Measurements from ENCODE around the gene IL27RA.

IL27RA gene

DNA sequence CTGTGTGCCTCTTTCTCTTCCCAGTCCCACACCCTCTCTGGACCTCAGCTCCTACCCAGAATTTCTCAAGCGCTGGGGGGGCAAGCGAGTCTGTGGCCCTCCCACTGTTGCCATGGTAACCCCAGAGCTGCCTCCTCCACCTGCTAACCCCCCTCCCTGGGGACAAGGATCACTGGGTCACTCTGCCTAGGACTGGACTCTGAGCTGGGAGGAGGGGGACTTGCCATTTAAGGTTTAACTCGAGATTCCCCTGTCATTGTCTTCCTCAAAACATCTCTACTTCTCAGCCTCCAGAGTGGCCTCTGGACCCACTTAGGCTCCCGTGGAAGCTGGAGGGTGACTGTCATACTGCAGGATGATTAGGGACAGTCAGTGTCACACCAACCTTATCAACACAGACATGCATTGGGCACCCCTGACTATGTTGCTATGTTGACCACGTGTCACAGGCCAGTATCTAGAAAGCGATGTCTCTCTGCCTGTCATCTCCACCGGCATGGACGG lies 28.1 kb downstream of the IL27RA start:
- no peak for DNase-seq (ENCODE audit: low spot score)

GRCh38 chr19:14061081-14061749 lies 29.7 kb downstream of the IL27RA start:
- no peak for DNase-seq (ENCODE audit: low spot score)

- DNase-seq (ENCODE audit: low spot score) = no peak
Measured at GRCh38 chr19:14061751-14062557, 30.4 kb downstream of the IL27RA start, which contains the start of gene PALM3. Gene PALM3, minus strand, starts transcription at chr19:14062076. Its CDS starts 96 bp downstream, at chr19:14061980.

GRCh38 chr19:14062558-14062855 lies 30.9 kb downstream of the IL27RA start:
- no peak for DNase-seq (ENCODE audit: low spot score)

- DNase-seq (ENCODE audit: low spot score) = no peak
Measured at GRCh38 chr19:14063105-14063504, 31.5 kb downstream of the IL27RA start.

- no peak for DNase-seq (ENCODE audit: low spot score)
Measured at GRCh38 chr19:14066134-14066533, 34.6 kb downstream of the IL27RA start.

DNA sequence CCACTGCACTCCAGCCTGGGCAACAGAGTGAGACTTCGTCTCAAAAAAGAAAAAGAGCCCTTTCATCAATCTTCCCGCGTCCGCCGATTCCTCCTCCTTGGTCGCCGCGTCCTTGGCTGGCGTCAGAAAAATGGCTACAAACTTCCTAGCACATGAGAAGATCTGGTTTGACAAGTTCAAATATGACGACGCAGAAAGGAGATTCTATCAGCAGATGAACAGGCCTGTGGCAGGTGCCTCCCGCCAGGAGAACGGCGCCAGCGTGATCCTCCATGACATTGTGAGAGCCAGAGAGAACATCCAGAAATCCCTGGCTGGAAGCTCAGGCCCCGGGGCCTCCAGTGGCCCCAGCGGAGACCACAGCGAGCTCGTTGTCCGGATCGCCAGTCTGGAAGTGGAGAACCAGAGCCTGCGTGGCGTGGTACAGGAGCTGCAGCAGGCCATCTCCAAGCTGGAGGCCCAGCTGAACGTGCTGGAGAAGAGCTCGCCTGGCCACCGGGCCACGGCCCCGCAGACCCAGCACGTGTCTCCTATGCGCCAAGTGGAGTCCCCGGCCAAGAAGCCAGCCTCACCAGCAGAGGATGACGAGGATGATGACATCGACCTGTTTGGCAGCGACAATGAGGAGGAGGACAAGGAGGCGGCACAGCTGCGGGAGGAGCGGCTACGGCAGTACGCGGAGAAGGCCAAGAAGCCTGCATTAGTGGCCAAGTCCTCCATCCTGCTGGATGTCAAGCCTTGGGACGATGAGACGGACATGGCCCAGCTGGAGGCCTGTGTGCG lies 38.9 kb downstream of the IL27RA start:
- DNase-seq (ENCODE audit: low spot score) = no peak

DNA sequence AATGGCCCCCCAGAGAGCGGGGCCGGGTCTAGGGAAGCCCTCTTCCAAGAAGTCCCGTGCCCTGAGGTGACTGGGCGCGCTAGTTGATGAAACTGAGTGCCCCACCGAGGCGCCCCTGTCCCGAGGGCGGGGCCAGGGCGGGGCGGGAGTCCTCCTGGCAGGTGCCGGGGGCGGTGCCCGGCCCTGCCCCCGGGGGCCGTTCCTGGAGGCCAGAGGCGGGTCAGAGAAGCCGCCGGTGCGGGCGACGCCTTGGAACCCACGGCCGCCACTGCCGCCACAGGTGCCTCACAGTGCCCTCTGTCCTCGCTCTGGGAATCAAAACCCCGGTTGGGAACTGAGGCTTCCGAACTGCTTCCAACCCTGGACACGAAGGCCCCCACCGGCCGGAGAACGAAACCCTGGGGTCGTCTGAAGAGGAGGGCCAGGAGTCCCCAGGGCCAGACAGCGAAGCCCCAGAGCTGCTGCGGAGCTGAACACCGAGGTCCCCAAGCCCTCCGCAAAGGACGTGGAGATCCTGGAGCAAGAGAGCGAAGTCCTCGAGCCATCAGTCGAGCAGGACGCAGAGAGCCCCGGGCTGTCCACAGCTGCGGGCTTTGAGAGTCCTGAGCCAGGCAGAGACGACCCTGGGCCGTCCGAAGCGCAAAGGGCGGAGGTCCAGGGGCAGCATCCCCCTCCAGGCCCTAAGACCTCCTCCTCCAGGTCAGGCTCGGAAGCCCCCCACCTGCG lies 41.1 kb downstream of the IL27RA start, which contains the start of gene MISP3:
Gene MISP3 (plus strand): TSS at position 252 of the 726 bp plus-strand sequence. CDS start 524 bp downstream, outside the sequence.
- DNase-seq (ENCODE audit: low spot score) = no peak

- DNase-seq (ENCODE audit: low spot score) = peak; percentile 66
Measured at GRCh38 chr19:14073261-14073924, 41.8 kb downstream of the IL27RA start.

GRCh38 chr19:14073925-14074838 lies 42.6 kb downstream of the IL27RA start:
- peak; percentile 44 for DNase-seq (ENCODE audit: low spot score)

DNA sequence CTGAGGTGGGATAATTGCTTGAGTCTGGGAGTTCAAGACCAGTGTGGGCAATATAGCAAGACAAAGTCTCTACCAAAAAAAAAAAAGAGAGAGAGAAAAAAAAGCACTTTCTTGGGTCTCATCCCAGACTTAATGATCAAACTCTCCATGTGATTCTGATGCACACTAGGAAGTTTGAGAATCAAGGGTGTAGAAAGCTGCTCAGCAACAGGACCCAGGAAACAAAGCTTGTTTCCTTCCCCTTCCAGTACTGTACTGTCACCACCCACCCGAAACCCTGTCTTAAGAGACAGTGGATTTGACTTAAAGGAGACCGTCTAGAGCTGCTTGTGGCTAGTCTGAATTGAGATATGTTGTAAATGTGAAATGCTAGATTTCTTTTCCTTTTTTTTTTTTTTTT lies 46.8 kb downstream of the IL27RA start:
- DNase-seq (ENCODE audit: low spot score) = no peak

- DNase-seq (ENCODE audit: low spot score) = peak; percentile 99
Measured at GRCh38 chr19:14080887-14081796, 49.6 kb downstream of the IL27RA start.

- peak; percentile 38 for DNase-seq (ENCODE audit: low spot score)
Measured at GRCh38 chr19:14081797-14082674, 50.5 kb downstream of the IL27RA start.

- DNase-seq (ENCODE audit: low spot score) = no peak
Measured at GRCh38 chr19:14082675-14082960, 51.1 kb downstream of the IL27RA start.

GRCh38 chr19:14085309-14085995 lies 53.9 kb downstream of the IL27RA start, which contains the start of gene C19orf67:
Gene C19orf67, minus strand, starts transcription at chr19:14085783. Its CDS starts 156 bp downstream, at chr19:14085627.
- DNase-seq (ENCODE audit: low spot score) = no peak

DNA sequence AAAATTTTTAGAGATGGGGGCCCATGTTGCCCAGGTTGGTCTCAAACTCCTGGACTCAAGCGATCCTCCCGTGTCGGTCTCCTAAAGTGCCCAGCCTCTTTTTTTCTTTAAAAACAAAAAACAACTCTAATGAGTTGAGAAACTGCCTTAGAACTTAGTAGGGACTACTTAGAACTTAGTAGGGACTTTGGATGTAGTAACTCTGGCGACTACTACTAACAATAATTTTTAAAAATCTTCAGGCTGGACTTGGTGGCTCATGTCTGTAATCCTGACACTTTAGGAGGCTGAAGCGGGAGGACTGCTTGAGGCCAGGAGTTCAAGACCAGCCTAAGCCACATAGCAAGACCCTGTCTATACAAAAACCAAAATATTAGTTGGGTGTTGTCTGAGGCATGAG lies 54.5 kb downstream of the IL27RA start:
- no peak for DNase-seq (ENCODE audit: low spot score)

- DNase-seq (ENCODE audit: low spot score) = no peak
Measured at GRCh38 chr19:14088634-14089411, 57.3 kb downstream of the IL27RA start.

All from globus pallidus (tissue), 1 donor.